Common myeloid progenitor, CD34-positive (primary cell): ENCODE data around the gene RIN3.

Source experiments
- CTCF ChIA-PET: fragments of 350-600 bp; sonication (Branson Sonifier 250); formaldehyde crosslinking; loops from one replicate; lab custom pipeline; 2021; ENCODE audit warnings: antibody characterized with exemption; lab: Charles Lee
- POLR2A ChIA-PET: fragments of 350-600 bp; sonication (Branson Sonifier 250); formaldehyde crosslinking; loops from one replicate; lab custom pipeline; 2021; ENCODE audit warnings: antibody characterized with exemption; lab: Charles Lee
- DNase-seq, 3 donors: peaks; one replicate each; pipeline versions ENCODE4 v3.0.0 to v3.0.0-alpha.2; 2013
- H3K27ac ChIP-seq, 2 experiments: 1 replicate in 1 of 2; 2 replicates in 1 of 2; pipeline ENCODE4 v1.7.0; 2013; ENCODE audit warnings: inconsistent platforms in 2 of 2, low read length in 2 of 2, mild to moderate bottlenecking in 2 of 2, low read depth in 1 of 2, moderate library complexity in 1 of 2; ENCODE audit not compliant: severe bottlenecking in 2 of 2, insufficient read depth in 1 of 2, poor library complexity in 1 of 2
- H3K27me3 ChIP-seq, 5 experiments: replicated peaks in 2 of 5; 1 replicate in 3 of 5; 2 replicates in 2 of 5; pipeline versions ENCODE4 v1.6.1 to v1.7.0; 2013; ENCODE audit warnings: low read length in 4 of 5, mild to moderate bottlenecking in 2 of 5, moderate library complexity in 2 of 5, inconsistent platforms in 1 of 5; ENCODE audit not compliant: insufficient read depth in 5 of 5, control insufficient read depth in 4 of 5
- H3K36me3 ChIP-seq, 4 experiments: 1 replicate in 2 of 4; 2 replicates in 2 of 4; pipeline versions ENCODE4 v1.6.1 to v1.7.0; 2013; ENCODE audit warnings: low read length in 3 of 4, control low read depth in 1 of 4, mild to moderate bottlenecking in 1 of 4; ENCODE audit not compliant: control insufficient read depth in 4 of 4, insufficient read depth in 4 of 4
- H3K4me1 ChIP-seq, 4 experiments: 1 replicate in 3 of 4; 2 replicates in 1 of 4; pipeline versions ENCODE4 v1.6.1 to v1.7.1; 2013; ENCODE audit warnings: low read length in 3 of 4, mild to moderate bottlenecking in 3 of 4, control low read depth in 1 of 4, inconsistent platforms in 1 of 4, moderate library complexity in 1 of 4; ENCODE audit not compliant: control insufficient read depth in 4 of 4, insufficient read depth in 4 of 4; ENCODE audit errors: control extremely low read depth in 1 of 4
- H3K4me3 ChIP-seq, 7 experiments: 1 replicate in 4 of 7; 2 replicates in 3 of 7; pipeline versions ENCODE4 v1.5.1 to v1.7.0; 2013; ENCODE audit warnings: mild to moderate bottlenecking in 7 of 7, low read length in 6 of 7, moderate library complexity in 6 of 7, inconsistent platforms in 2 of 7, low read depth in 2 of 7, control low read depth in 1 of 7; ENCODE audit not compliant: insufficient read depth in 4 of 7, control insufficient read depth in 1 of 7; ENCODE audit errors: extremely low read depth in 1 of 7
- H3K9me3 ChIP-seq, 5 experiments: 1 replicate in 4 of 5; 2 replicates in 1 of 5; pipeline versions ENCODE4 v1.6.1 to v1.7.1; 2013; ENCODE audit warnings: low read length in 4 of 5, mild to moderate bottlenecking in 2 of 5, inconsistent platforms in 1 of 5, low read depth in 1 of 5, moderate library complexity in 1 of 5; ENCODE audit not compliant: control insufficient read depth in 4 of 5, insufficient read depth in 2 of 5; ENCODE audit errors: control extremely low read depth in 1 of 5
- WGBS: methylation state at CpG from one replicate; pipeline ENCODE4 v1.1.5; 2013; ENCODE audit not compliant: insufficient coverage; 5-methylcytosine and 5-hydroxymethylcytosine counted together

The RIN3 gene

GRCh38 chr14:92702441-92702918 is 188.9 kb downstream of the RIN3 start:
- H3K27ac ChIP-seq, result no peak overlapping the region
- H3K9me3 ChIP-seq, result no peaks in the 10 kb centered on the region
- DNase-seq, result peak in 1 of 3 donors; percentile 23
- 45% methylated on average over 9 of the region's 9 CpGs for WGBS
- POLR2A ChIA-PET, result no interaction called here
- peaks cover 4 to 33% (median 30%) of the 10 kb centered on the region in 4 experiments for H3K4me1 ChIP-seq
- H3K4me3 ChIP-seq, result no peak overlapping the region
- no peaks in the 10 kb centered on the region for H3K36me3 ChIP-seq
- no peaks in the 10 kb centered on the region for H3K27me3 ChIP-seq
- CTCF ChIA-PET, result interaction anchor here (0.5 to 3.5 kb wide), 5 partner anchors 9 to 613 kb away, joined by 3 to 14 read pairs (median 8); no protein-coding TSS in a partner anchor

- WGBS, result 100% methylated on average over 5 of the region's 10 CpGs
- POLR2A ChIA-PET, result no interaction called here
- DNase-seq, result no peak
- Histone ChIP-seq H3K4me3 (no peak overlapping the region), H3K27me3 (no peaks in the 10 kb centered on the region), H3K36me3 (no peaks in the 10 kb centered on the region), H3K9me3 (no peaks in the 10 kb centered on the region), H3K4me1 (peaks cover 4 to 33% (median 23%) of the 10 kb centered on the region in 4 experiments), H3K27ac (no peak overlapping the region)
- CTCF ChIA-PET, result interaction anchor here (1.4 to 3.5 kb wide), 4 partner anchors 9 to 81 kb away, joined by 4 to 14 read pairs (median 10); no protein-coding TSS in a partner anchor
These were observed 189.9 kb downstream of the RIN3 start for GRCh38 chr14:92703516-92703915.

GRCh38 chr14:92704036-92704804 is 190.6 kb downstream of the RIN3 start:
- CTCF ChIA-PET, result interaction anchor here (0.7 to 3.5 kb wide), 5 partner anchors 9 to 140 kb away, joined by 3 to 14 read pairs (median 8); no protein-coding TSS in a partner anchor
- Histone ChIP-seq H3K4me1 (peaks cover 4 to 33% (median 21%) of the 10 kb centered on the region in 4 experiments), H3K9me3 (no peaks in the 10 kb centered on the region), H3K4me3 (peak overlapping the region in 4 of 7 experiments; percentile 8 to 53 (median 45)), H3K27me3 (no peaks in the 10 kb centered on the region), H3K36me3 (no peaks in the 10 kb centered on the region), H3K27ac (no peak overlapping the region)
- POLR2A ChIA-PET, result no interaction called here
- WGBS, result 33% methylated on average over 16 of the region's 23 CpGs
- peak; percentile 24 to 85 (median 76) for DNase-seq

- WGBS, result 89% methylated on average over 11 of the region's 11 CpGs
- ChIA-PET CTCF (interaction anchor here (0.7 to 3.5 kb wide), 5 partner anchors 8 to 141 kb away, joined by 3 to 14 read pairs (median 8); no protein-coding TSS in a partner anchor), POLR2A (no interaction called here)
- H3K36me3 ChIP-seq, result no peaks in the 10 kb centered on the region
- DNase-seq, result no peak
- peak overlapping the region in 2 of 7 experiments; percentile 48 to 53 for H3K4me3 ChIP-seq
- no peaks in the 10 kb centered on the region for H3K9me3 ChIP-seq
- no peaks in the 10 kb centered on the region for H3K27me3 ChIP-seq
- H3K27ac ChIP-seq, result no peak overlapping the region
- peaks cover 4 to 33% (median 21%) of the 10 kb centered on the region in 4 experiments for H3K4me1 ChIP-seq
These were observed 191.2 kb downstream of the RIN3 start for GRCh38 chr14:92704821-92705220.

GRCh38 chr14:92706386-92706785 is 192.8 kb downstream of the RIN3 start:
- Histone ChIP-seq H3K4me1 (peaks cover 4 to 33% (median 21%) of the 10 kb centered on the region in 4 experiments), H3K4me3 (no peak overlapping the region), H3K36me3 (no peaks in the 10 kb centered on the region), H3K27ac (no peak overlapping the region), H3K9me3 (no peaks in the 10 kb centered on the region), H3K27me3 (no peaks in the 10 kb centered on the region)
- 94% methylated on average over 14 of the region's 15 CpGs for WGBS
- ChIA-PET CTCF (interaction anchor here (2.8 to 19.0 kb wide), 2 partner anchors 11 to 80 kb away, joined by 8 to 317 read pairs; partner anchors contain the start of gene GOLGA5), POLR2A (no interaction called here)
- no peak for DNase-seq

GRCh38 chr14:92709340-92710000 is 195.9 kb downstream of the RIN3 start:
- CTCF ChIA-PET, result interaction anchor here (0.7 to 19.0 kb wide), 4 partner anchors 17 to 121 kb away, joined by 3 to 317 read pairs (median 4); partner anchors contain the start of gene GOLGA5
- Histone ChIP-seq H3K27me3 (no peaks in the 10 kb centered on the region), H3K36me3 (no peaks in the 10 kb centered on the region), H3K27ac (no peak overlapping the region), H3K4me1 (peaks cover 2 to 6% (median 5%) of the 10 kb centered on the region in 4 experiments), H3K9me3 (no peaks in the 10 kb centered on the region), H3K4me3 (no peak overlapping the region)
- POLR2A ChIA-PET, result no interaction called here
- DNase-seq, result no peak
- 96% methylated on average over 8 of the region's 13 CpGs for WGBS
